Peyer's patch (tissue), 4 donors: Measurements from ENCODE around the gene IRS1. TPM values are rescaled to one million over a fixed set of nuclear protein-coding genes. Genes with fewer than 3 reads are reported as not detected.
"Not testable (repeated sequence)": the region's sequence is repeated elsewhere in the genome, so short reads cannot be mapped to it uniquely, and the experiment has no call there.

Experiments used
- DNase-seq, 3 donors: peaks; one replicate each; pipeline ENCODE4 v3.0.0-alpha.2; 2017 to 2019
- H3K27ac ChIP-seq, 4 donors: fragments of 200-600 bp; sonication (generic); one replicate each; pipeline ENCODE4 v1.5.1; 2016 to 2019
- H3K27me3 ChIP-seq, 2 donors: fragments of 200-600 bp; sonication (generic); one replicate each; pipeline ENCODE4 v1.5.1; 2019
- H3K36me3 ChIP-seq, 3 donors: fragments of 200-600 bp; sonication (generic); one replicate each; pipeline ENCODE4 v1.5.1; 2016 to 2019
- H3K4me1 ChIP-seq, 4 donors: fragments of 200-600 bp; sonication (generic); one replicate each; pipeline ENCODE4 v1.5.1; 2016 to 2019
- H3K4me3 ChIP-seq, 4 donors: fragments of 200-600 bp; sonication (generic); 1 replicate in 3 of 4; 2 replicates in 1 of 4; pipeline ENCODE4 v1.5.1; 2016 to 2019; ENCODE audit warnings: mild to moderate bottlenecking in 1 of 4
- H3K9me3 ChIP-seq, 4 donors: fragments of 200-600 bp; sonication (generic); one replicate each; pipeline ENCODE4 v1.5.1; 2016 to 2019; ENCODE audit warnings: mild to moderate bottlenecking in 1 of 4
- POLR2A ChIP-seq, 2 donors: fragments of 450-650 bp; IDR thresholded peaks; one replicate each; pipeline ENCODE4 v1.5.1; 2017; ENCODE audit warnings: antibody characterized with exemption in 2 of 2, mild to moderate bottlenecking in 2 of 2, moderate library complexity in 2 of 2
- total RNA-seq, 4 donors: library from RNA; depleted of rRNA; stranded (reverse); fragments of >200 nt; gene quantifications; one replicate each; pipeline ENCODE4 v1.1.0, GENCODE V29; 2016
- TF ChIP-seq, protein P1 (sequence below), 6 experiments: fragments of 450-650 bp in 4 of 6; fragments of 200-600 bp in 2 of 6; sonication (generic) in 1 of 6; IDR thresholded peaks; one replicate each; pipeline ENCODE4 v1.5.1; 2017 to 2019; ENCODE audit warnings: antibody characterized with exemption in 6 of 6, mild to moderate bottlenecking in 3 of 6, moderate library complexity in 1 of 6

IRS1 gene
- total RNA-seq, 4 donors from 2014 or later = 8.3 to 67.7 (median 22.5) TPM

GRCh38 chr2:226836548-226836885 lies 36.9 kb upstream of the IRS1 start:
- peak overlapping the region; percentile 98 to 100 (median 99) for H3K27ac ChIP-seq
- no peak for DNase-seq
- H3K27me3 ChIP-seq = no peaks in the 10 kb centered on the region
- H3K36me3 ChIP-seq = no peaks in the 10 kb centered on the region
- H3K4me1 ChIP-seq = peaks cover 0 to 20% (median 8%) of the 10 kb centered on the region in 4 donors
- no peaks in the 10 kb centered on the region for H3K9me3 ChIP-seq
- TF ChIP-seq POLR2A (IDR thresholded peaks at IDR 0.05) = no peak
- TF ChIP-seq, protein P1, sequence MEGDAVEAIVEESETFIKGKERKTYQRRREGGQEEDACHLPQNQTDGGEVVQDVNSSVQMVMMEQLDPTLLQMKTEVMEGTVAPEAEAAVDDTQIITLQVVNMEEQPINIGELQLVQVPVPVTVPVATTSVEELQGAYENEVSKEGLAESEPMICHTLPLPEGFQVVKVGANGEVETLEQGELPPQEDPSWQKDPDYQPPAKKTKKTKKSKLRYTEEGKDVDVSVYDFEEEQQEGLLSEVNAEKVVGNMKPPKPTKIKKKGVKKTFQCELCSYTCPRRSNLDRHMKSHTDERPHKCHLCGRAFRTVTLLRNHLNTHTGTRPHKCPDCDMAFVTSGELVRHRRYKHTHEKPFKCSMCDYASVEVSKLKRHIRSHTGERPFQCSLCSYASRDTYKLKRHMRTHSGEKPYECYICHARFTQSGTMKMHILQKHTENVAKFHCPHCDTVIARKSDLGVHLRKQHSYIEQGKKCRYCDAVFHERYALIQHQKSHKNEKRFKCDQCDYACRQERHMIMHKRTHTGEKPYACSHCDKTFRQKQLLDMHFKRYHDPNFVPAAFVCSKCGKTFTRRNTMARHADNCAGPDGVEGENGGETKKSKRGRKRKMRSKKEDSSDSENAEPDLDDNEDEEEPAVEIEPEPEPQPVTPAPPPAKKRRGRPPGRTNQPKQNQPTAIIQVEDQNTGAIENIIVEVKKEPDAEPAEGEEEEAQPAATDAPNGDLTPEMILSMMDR (IDR thresholded peaks at IDR 0.05) = peak in 1 of 6 experiments; percentile 2
- peak overlapping the region; percentile 69 to 86 (median 82) for H3K4me3 ChIP-seq

GRCh38 chr2:226835796-226836547 lies 36.4 kb upstream of the IRS1 start, which contains the start of gene RHBDD1:
Gene RHBDD1, plus strand, starts transcription at chr2:226836054. Its CDS starts 28,640 bp downstream, at chr2:226864694.
- Histone ChIP-seq H3K4me3 (peak within 1 kb of the TSS; percentile 69 to 86 (median 82)), H3K4me1 (peaks cover 0 to 20% (median 8%) of the 10 kb centered on the region in 4 donors), H3K27ac (peak within 1 kb of the TSS; percentile 98 to 100 (median 99)), H3K9me3 (no peaks in the 10 kb centered on the region), H3K36me3 (no peaks in the 10 kb centered on the region), H3K27me3 (no peaks in the 10 kb centered on the region)
- peak; percentile 92 to 98 (median 96) for DNase-seq
- peak; percentile 90 to 91 for TF ChIP-seq POLR2A (IDR thresholded peaks at IDR 0.05)
- TF ChIP-seq, protein P1 (IDR thresholded peaks at IDR 0.05) = no peak

GRCh38 chr2:226835420-226835795 lies 35.8 kb upstream of the IRS1 start:
- Histone ChIP-seq H3K4me1 (peaks cover 0 to 20% (median 8%) of the 10 kb centered on the region in 4 donors), H3K27ac (peak overlapping the region; percentile 98 to 100 (median 99)), H3K9me3 (no peaks in the 10 kb centered on the region), H3K4me3 (peak overlapping the region; percentile 69 to 86 (median 82)), H3K36me3 (no peaks in the 10 kb centered on the region), H3K27me3 (no peaks in the 10 kb centered on the region)
- DNase-seq = no peak
- no peak for TF ChIP-seq POLR2A (IDR thresholded peaks at IDR 0.05)
- TF ChIP-seq, protein P1 (IDR thresholded peaks at IDR 0.05) = no peak

- peaks cover 0 to 20% (median 8%) of the 10 kb centered on the region in 4 donors for H3K4me1 ChIP-seq
- peak in 1 of 3 donors; percentile 47 for DNase-seq
- peak overlapping the region; percentile 69 to 86 (median 82) for H3K4me3 ChIP-seq
- peak overlapping the region in 3 of 4 donors; percentile 99 to 100 (median 99) for H3K27ac ChIP-seq
- H3K36me3 ChIP-seq, H3K9me3 ChIP-seq, H3K27me3 ChIP-seq: not testable (repeated sequence)
Measured at GRCh38 chr2:226834880-226835279, 35.3 kb upstream of the IRS1 start.

- TF ChIP-seq, protein P1 (IDR thresholded peaks at IDR 0.05) = no peak
- no peak for TF ChIP-seq POLR2A (IDR thresholded peaks at IDR 0.05)
- Histone ChIP-seq H3K27me3 (no peaks in the 10 kb centered on the region), H3K4me3 (no peak overlapping the region), H3K36me3 (no peaks in the 10 kb centered on the region), H3K4me1 (peaks cover 0 to 9% (median 5%) of the 10 kb centered on the region in 4 donors), H3K27ac (no peak overlapping the region), H3K9me3 (no peaks in the 10 kb centered on the region)
- no peak for DNase-seq
Measured at GRCh38 chr2:226832061-226832460, 32.4 kb upstream of the IRS1 start.

DNA sequence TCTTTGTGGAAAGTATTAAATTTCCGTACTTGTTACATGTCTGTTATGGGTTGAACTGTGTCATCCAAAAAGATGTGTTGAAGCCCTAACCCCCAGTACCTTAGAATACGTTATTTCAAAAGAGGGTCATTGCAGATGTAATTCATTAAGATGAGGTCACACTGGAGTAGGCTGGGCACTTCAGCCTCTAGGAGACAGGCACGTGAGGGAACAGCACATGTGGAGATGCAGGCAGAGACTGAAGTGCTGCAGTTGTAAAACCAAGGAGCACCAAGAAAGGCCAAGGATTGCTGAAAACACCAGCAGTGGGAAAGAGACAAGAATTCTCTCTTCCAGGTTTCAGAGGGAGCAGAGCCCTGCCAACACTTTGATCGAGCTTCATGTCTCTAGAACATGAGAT lies 31.6 kb upstream of the IRS1 start:
- no peak overlapping the region for H3K4me3 ChIP-seq
- peaks cover 0 to 6% (median 2%) of the 10 kb centered on the region in 4 donors for H3K4me1 ChIP-seq
- H3K9me3 ChIP-seq = no peaks in the 10 kb centered on the region
- no peak for TF ChIP-seq POLR2A (IDR thresholded peaks at IDR 0.05)
- DNase-seq = no peak
- H3K27me3 ChIP-seq = no peaks in the 10 kb centered on the region
- no peaks in the 10 kb centered on the region for H3K36me3 ChIP-seq
- H3K27ac ChIP-seq = no peak overlapping the region
